ENCODE data around the gene WASF3.

The WASF3 gene

DNA sequence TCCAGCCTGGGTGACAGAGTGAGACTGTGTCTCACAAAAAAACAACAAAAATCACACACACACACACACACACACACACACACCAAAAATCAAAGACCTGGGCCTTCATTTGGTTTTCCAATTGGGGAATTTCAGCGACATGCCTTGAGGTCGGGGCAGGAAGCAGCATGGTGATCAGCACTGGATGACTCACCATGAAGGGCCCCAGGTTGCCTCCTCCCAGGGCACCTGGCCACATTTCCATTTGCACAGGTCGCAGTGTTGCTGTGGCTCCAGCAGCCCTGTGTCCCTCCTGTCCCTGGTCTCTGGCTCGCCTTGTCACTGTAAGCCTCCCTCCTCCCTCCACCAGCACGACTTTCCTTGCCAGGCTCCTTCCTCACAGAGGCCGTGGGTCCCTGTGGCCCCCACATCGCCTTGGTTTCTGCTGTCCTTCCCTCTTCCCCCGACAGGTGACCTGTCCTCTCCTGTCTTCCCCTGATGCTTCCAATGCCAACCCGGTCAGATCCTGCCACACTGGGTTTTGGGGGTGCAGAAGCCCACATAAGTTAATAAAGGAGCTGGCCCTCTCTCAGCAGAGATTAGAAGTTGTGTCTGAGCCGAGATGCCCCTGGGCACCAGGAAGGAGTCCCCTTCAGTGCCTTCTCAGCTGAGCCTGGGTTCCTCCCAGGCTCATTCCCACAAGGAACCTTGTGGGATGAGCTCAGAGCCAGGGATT lies 136.4 kb downstream of the WASF3 start:
- Histone ChIP-seq H2AFZ (ENCODE audit: low read depth, low read length) (no peak overlapping the region), H3K4me3 (ENCODE audit: low read length) (no peak overlapping the region), H3K4me2 (ENCODE audit: low read length) (no peak overlapping the region), H4K20me1 (ENCODE audit: insufficient read depth, low read length) (no peaks in the 10 kb centered on the region), H3K79me2 (ENCODE audit: low read length) (no peaks in the 10 kb centered on the region), H3K27ac (ENCODE audit: low read length) (no peak overlapping the region), H3K36me3 (replicated peaks; ENCODE audit: low read depth, low read length) (no peaks in the 10 kb centered on the region), H3K4me1 (ENCODE audit: low read length) (no peaks in the 10 kb centered on the region; the same call in none of the 2 replicates), H3K9me3 (ENCODE audit: insufficient read depth, low read length) (peaks cover 7% of the 10 kb centered on the region), H3K27me3 (ENCODE audit: low read depth, low read length) (no peaks in the 10 kb centered on the region), H3K9ac (ENCODE audit: low read length) (no peak overlapping the region)
- no peak for TF ChIP-seq EZH2phosphoT487 (IDR thresholded peaks at IDR 0.05; ENCODE audit: low read depth)
- TF ChIP-seq, protein P1, sequence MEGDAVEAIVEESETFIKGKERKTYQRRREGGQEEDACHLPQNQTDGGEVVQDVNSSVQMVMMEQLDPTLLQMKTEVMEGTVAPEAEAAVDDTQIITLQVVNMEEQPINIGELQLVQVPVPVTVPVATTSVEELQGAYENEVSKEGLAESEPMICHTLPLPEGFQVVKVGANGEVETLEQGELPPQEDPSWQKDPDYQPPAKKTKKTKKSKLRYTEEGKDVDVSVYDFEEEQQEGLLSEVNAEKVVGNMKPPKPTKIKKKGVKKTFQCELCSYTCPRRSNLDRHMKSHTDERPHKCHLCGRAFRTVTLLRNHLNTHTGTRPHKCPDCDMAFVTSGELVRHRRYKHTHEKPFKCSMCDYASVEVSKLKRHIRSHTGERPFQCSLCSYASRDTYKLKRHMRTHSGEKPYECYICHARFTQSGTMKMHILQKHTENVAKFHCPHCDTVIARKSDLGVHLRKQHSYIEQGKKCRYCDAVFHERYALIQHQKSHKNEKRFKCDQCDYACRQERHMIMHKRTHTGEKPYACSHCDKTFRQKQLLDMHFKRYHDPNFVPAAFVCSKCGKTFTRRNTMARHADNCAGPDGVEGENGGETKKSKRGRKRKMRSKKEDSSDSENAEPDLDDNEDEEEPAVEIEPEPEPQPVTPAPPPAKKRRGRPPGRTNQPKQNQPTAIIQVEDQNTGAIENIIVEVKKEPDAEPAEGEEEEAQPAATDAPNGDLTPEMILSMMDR (IDR thresholded peaks at IDR 0.05; ENCODE audit: low read depth, low read length) = no peak

- H3K9ac ChIP-seq (ENCODE audit: low read length) = no peak overlapping the region
Measured at GRCh38 chr13:26694609-26695359, 137.3 kb downstream of the WASF3 start.

DNA sequence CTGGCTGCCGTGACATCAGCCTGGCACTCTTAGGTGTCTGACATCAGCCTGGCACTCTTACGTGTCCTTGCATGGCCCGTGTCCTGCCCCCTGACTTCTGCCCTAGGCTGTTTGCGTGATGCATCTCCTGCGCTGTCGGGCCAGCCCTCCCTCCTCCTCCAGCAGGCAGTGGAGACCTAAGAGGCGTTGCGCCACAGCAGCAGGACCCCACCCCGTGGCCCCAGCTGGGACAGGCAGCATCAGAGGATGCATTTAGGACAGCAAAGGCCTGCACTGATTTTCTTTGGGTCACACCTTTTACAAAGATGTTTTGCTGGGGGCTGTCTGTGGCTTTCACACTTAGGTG lies 137.8 kb downstream of the WASF3 start:
- H3K36me3 ChIP-seq (replicated peaks; ENCODE audit: low read depth, low read length) = no peaks in the 10 kb centered on the region
- no peak overlapping the region for H3K9ac ChIP-seq (ENCODE audit: low read length)
- H3K27ac ChIP-seq (ENCODE audit: low read length) = no peak overlapping the region
- no peaks in the 10 kb centered on the region for H3K79me2 ChIP-seq (ENCODE audit: low read length)
- no peak for TF ChIP-seq EZH2phosphoT487 (IDR thresholded peaks at IDR 0.05; ENCODE audit: low read depth)
- TF ChIP-seq, protein P1 (IDR thresholded peaks at IDR 0.05; ENCODE audit: low read depth, low read length) = no peak
- H3K4me3 ChIP-seq (ENCODE audit: low read length) = no peak overlapping the region
- H3K4me1 ChIP-seq (ENCODE audit: low read length) = no peaks in the 10 kb centered on the region; the same call in none of the 2 replicates
- H3K4me2 ChIP-seq (ENCODE audit: low read length) = no peak overlapping the region
- H4K20me1 ChIP-seq (ENCODE audit: insufficient read depth, low read length) = no peaks in the 10 kb centered on the region
- no peak overlapping the region for H2AFZ ChIP-seq (ENCODE audit: low read depth, low read length)
- peaks cover 7% of the 10 kb centered on the region; the same call in 1 of the 2 replicates for H3K9me3 ChIP-seq (ENCODE audit: insufficient read depth, low read length)
- no peaks in the 10 kb centered on the region for H3K27me3 ChIP-seq (ENCODE audit: low read depth, low read length)

More at GRCh38 chr13:26694609-26695359, 137.3 kb downstream of the WASF3 start:
- Histone ChIP-seq H3K36me3 (replicated peaks; ENCODE audit: low read depth, low read length) (no peaks in the 10 kb centered on the region), H3K4me3 (ENCODE audit: low read length) (no peak overlapping the region), H3K9me3 (ENCODE audit: insufficient read depth, low read length) (peaks cover 7% of the 10 kb centered on the region), H3K4me1 (ENCODE audit: low read length) (no peaks in the 10 kb centered on the region; the same call in none of the 2 replicates), H2AFZ (ENCODE audit: low read depth, low read length) (no peak overlapping the region), H3K79me2 (ENCODE audit: low read length) (no peaks in the 10 kb centered on the region), H3K27ac (ENCODE audit: low read length) (no peak overlapping the region), H3K27me3 (ENCODE audit: low read depth, low read length) (no peaks in the 10 kb centered on the region), H4K20me1 (ENCODE audit: insufficient read depth, low read length) (no peaks in the 10 kb centered on the region), H3K4me2 (ENCODE audit: low read length) (no peak overlapping the region)
- TF ChIP-seq, protein P1 (IDR thresholded peaks at IDR 0.05; ENCODE audit: low read depth, low read length) = no peak
- TF ChIP-seq EZH2phosphoT487 (IDR thresholded peaks at IDR 0.05; ENCODE audit: low read depth) = no peak

DNA sequence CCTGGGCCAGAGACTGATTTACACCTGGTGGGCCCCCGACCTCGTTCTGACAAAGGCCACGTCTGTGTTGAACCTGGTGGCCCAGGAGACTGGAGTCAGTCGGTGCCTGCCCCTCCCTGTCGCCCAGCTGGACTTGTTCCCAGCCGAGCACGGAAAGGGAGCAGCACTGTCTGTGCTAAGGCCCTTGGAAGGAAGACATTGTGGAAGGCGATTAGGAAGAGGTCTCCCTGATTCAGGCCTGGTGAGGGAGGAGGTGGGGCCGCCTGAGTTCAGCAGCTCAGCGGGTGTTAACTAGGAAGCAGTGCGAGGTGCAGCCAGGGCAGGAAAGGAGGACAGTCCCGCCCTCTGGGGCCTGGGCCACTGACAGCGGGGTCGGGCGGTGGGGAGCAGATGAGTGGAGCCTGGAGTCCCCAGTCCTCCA lies 138.4 kb downstream of the WASF3 start:
- no peaks in the 10 kb centered on the region for H3K79me2 ChIP-seq (ENCODE audit: low read length)
- no peaks in the 10 kb centered on the region for H4K20me1 ChIP-seq (ENCODE audit: insufficient read depth, low read length)
- no peak overlapping the region for H3K27ac ChIP-seq (ENCODE audit: low read length)
- no peak overlapping the region for H3K9ac ChIP-seq (ENCODE audit: low read length)
- H3K27me3 ChIP-seq (ENCODE audit: low read depth, low read length) = no peaks in the 10 kb centered on the region
- H3K4me3 ChIP-seq (ENCODE audit: low read length) = no peak overlapping the region
- no peaks in the 10 kb centered on the region for H3K36me3 ChIP-seq (replicated peaks; ENCODE audit: low read depth, low read length)
- H3K4me1 ChIP-seq (ENCODE audit: low read length) = no peaks in the 10 kb centered on the region; the same call in none of the 2 replicates
- H3K9me3 ChIP-seq (ENCODE audit: insufficient read depth, low read length) = peaks cover 7% of the 10 kb centered on the region; the same call in 1 of the 2 replicates
- no peak overlapping the region for H2AFZ ChIP-seq (ENCODE audit: low read depth, low read length)
- H3K4me2 ChIP-seq (ENCODE audit: low read length) = no peak overlapping the region
- no peak for TF ChIP-seq EZH2phosphoT487 (IDR thresholded peaks at IDR 0.05; ENCODE audit: low read depth)
- TF ChIP-seq, protein P1 (IDR thresholded peaks at IDR 0.05; ENCODE audit: low read depth, low read length) = no peak
